ENCODE results near the gene RPS3. TPM values are rescaled to one million over a fixed set of nuclear protein-coding genes. Genes with fewer than 3 reads are reported as not detected.
A peak's percentile ranks its signal among the peaks of the same experiment; 100 is the strongest.

RPS3 gene
- total and polyA plus RNA-seq, 2 of the 13 experiments (the other 11 are each of a cell fraction or from before 2014, with no cell fraction given) = 2,143 to 3,616 TPM

GRCh38 chr11:75352588-75353206, 46.6 kb upstream of the RPS3 start (continued):
- TF ChIP-seq SNAPC4 (CRISPR knock-in tag; IDR thresholded peaks at IDR 0.05) (no peak), NAIF1 (CRISPR knock-in tag; IDR thresholded peaks at IDR 0.05; ENCODE audit: borderline replicate concordance) (0 out of 2 replicates have a peak, but pooled peaks have one; percentile 4), ZNF589 (CRISPR knock-in tag; conservative IDR thresholded peaks at IDR 0.05) (0 out of 2 replicates have a peak, but pooled peaks have one; percentile 1), ZNF510 (CRISPR knock-in tag; IDR thresholded peaks at IDR 0.05; ENCODE audit: low read depth) (0 out of 2 replicates have a peak, but pooled peaks have one; percentile 6), MXI1 (IDR thresholded peaks at IDR 0.05; ENCODE audit: borderline replicate concordance, low read depth, low read length) (no peak)

- FAIRE-seq (no peak), ATAC-seq (no peak), DNase-seq (ENCODE audit: low spot score) (no peak)
- Histone ChIP-seq H3K9ac (ENCODE audit: insufficient read depth, low read depth, low read length) (no peak overlapping the region), H3K27me3 (ENCODE audit: control insufficient read depth in 1 of 2, insufficient read depth in 2 of 2, low read length in 2 of 2) (peaks cover 5 to 14% of the 10 kb centered on the region in 2 experiments; a peak in 3 of 5 replicates), H4K20me1 (ENCODE audit: insufficient read depth, low read length) (no peaks in the 10 kb centered on the region), H3K79me2 (ENCODE audit: insufficient read depth, low read length) (peaks cover 13% of the 10 kb centered on the region), H3K9me3 (ENCODE audit: low read length) (no peaks in the 10 kb centered on the region), H3K4me1 (ENCODE audit: insufficient read depth, low read length) (peaks cover 21% of the 10 kb centered on the region), H2AFZ (ENCODE audit: low read length) (no peak overlapping the region), H3K4me3 (replicated peaks in 1 of 3; ENCODE audit: insufficient read depth in 1 of 3, low read depth in 2 of 3, low read length in 3 of 3) (no peak overlapping the region), H3K27ac (ENCODE audit: extremely low read length, insufficient read depth, low read length) (no peak overlapping the region), H3K4me2 (ENCODE audit: low read depth, low read length) (no peak overlapping the region), H3K36me3 (replicated peaks in 1 of 2; ENCODE audit: control insufficient read depth in 1 of 2, insufficient read depth in 2 of 2, low read length in 2 of 2) (no peaks in the 10 kb centered on the region)
- POLR2A ChIA-PET = interaction anchor here (1.2 kb wide), 1 partner anchor 17 kb away, joined by 3 read pairs; no protein-coding TSS in a partner anchor
- BruUV-seq (replicated peaks) = no TSS peak
- WGBS (ENCODE audit: low lambda C conversion rate) = 36% methylated on average over 9 of the region's 10 CpGs
- in situ Hi-C loops (cut with HindIII; ENCODE audit: extremely low pct_ligation_motif_present, low pct_unique_long_range_greater_than_20kb) = no loop called here
- intact Hi-C loops (cut with micrococcal nuclease; ENCODE audit: unreplicated experiment) = no loop called here
- CTCF ChIA-PET (ENCODE audit: low intra/inter-chr PET ratio, low total read pairs) = no interaction called here
- TF ChIP-seq, protein P1, sequence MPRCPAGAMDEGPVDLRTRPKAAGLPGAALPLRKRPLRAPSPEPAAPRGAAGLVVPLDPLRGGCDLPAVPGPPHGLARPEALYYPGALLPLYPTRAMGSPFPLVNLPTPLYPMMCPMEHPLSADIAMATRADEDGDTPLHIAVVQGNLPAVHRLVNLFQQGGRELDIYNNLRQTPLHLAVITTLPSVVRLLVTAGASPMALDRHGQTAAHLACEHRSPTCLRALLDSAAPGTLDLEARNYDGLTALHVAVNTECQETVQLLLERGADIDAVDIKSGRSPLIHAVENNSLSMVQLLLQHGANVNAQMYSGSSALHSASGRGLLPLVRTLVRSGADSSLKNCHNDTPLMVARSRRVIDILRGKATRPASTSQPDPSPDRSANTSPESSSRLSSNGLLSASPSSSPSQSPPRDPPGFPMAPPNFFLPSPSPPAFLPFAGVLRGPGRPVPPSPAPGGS (CRISPR knock-in tag; IDR thresholded peaks at IDR 0.05) = no peak
- TF ChIP-seq IRF2 (CRISPR knock-in tag; IDR thresholded peaks at IDR 0.05) = no peak
These were observed 44.3 kb upstream of the RPS3 start for GRCh38 chr11:75355051-75355450.

All from HepG2 (cell line).